ENCODE results near the gene C16orf92. TPM values are rescaled to one million over a fixed set of nuclear protein-coding genes. Genes with fewer than 3 reads are reported as not detected.

Gene C16orf92
- total and polyA plus RNA-seq, 2 of the 13 experiments (the other 11 are each of a cell fraction or from before 2014, with no cell fraction given) = not detected

DNA sequence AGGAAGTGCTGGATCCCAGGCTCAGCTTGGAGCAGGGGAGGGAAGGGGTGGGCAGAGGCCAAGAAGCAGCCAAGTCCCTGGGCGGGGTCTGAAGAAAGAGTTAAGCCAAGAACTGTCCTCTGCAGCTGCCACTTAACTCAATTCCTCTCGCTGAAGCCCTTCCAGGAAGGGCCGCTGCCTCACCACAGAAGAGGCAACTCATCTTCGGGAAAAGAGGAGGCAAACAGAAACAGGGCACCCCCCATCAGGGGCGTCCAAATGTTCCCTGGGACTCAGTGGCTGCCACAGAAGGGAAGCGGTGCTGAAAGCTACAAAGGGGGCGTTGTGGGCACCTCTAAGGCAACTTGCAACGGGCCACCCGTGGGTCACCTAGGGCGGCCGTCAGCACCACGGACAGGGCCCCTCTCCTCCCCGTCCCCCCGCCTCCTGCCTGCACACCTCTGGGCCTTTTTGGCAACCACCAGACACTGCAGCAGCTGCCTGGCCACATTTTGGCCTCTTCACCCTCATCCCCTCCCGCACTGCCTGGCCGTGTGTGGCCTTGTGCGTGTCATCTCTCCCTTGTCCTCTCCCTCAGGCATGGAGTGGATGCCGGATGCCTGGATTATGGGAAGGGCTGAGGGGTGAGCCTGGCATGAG is 5.6 kb downstream of the C16orf92 start (continued):
- TF ChIP-seq, protein P1, sequence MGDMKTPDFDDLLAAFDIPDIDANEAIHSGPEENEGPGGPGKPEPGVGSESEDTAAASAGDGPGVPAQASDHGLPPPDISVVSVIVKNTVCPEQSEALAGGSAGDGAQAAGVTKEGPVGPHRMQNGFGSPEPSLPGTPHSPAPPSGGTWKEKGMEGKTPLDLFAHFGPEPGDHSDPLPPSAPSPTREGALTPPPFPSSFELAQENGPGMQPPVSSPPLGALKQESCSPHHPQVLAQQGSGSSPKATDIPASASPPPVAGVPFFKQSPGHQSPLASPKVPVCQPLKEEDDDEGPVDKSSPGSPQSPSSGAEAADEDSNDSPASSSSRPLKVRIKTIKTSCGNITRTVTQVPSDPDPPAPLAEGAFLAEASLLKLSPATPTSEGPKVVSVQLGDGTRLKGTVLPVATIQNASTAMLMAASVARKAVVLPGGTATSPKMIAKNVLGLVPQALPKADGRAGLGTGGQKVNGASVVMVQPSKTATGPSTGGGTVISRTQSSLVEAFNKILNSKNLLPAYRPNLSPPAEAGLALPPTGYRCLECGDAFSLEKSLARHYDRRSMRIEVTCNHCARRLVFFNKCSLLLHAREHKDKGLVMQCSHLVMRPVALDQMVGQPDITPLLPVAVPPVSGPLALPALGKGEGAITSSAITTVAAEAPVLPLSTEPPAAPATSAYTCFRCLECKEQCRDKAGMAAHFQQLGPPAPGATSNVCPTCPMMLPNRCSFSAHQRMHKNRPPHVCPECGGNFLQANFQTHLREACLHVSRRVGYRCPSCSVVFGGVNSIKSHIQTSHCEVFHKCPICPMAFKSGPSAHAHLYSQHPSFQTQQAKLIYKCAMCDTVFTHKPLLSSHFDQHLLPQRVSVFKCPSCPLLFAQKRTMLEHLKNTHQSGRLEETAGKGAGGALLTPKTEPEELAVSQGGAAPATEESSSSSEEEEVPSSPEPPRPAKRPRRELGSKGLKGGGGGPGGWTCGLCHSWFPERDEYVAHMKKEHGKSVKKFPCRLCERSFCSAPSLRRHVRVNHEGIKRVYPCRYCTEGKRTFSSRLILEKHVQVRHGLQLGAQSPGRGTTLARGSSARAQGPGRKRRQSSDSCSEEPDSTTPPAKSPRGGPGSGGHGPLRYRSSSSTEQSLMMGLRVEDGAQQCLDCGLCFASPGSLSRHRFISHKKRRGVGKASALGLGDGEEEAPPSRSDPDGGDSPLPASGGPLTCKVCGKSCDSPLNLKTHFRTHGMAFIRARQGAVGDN (CRISPR knock-in tag; IDR thresholded peaks at IDR 0.05) = peak; percentile 31; the same call in 1 of the 2 replicates
- TF ChIP-seq, protein P2, sequence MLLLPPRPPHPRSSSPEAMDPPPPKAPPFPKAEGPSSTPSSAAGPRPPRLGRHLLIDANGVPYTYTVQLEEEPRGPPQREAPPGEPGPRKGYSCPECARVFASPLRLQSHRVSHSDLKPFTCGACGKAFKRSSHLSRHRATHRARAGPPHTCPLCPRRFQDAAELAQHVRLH (CRISPR knock-in tag; IDR thresholded peaks at IDR 0.05; ENCODE audit: borderline replicate concordance, low read depth) = peak; percentile 43; the same call in 1 of the 2 replicates
- TF ChIP-seq ZNF12 (CRISPR knock-in tag; IDR thresholded peaks at IDR 0.05) = no peak
- TF ChIP-seq ATF7 (IDR thresholded peaks at IDR 0.05) = no peak
- TF ChIP-seq ATF7 (CRISPR knock-in tag; IDR thresholded peaks at IDR 0.05) = no peak
- no peak for TF ChIP-seq ZSCAN25 (CRISPR knock-in tag; IDR thresholded peaks at IDR 0.05)
- peak; percentile 67 for TF ChIP-seq SALL1 (CRISPR knock-in tag; IDR thresholded peaks at IDR 0.05)
- no peak for TF ChIP-seq ZNF274 (CRISPR knock-in tag; IDR thresholded peaks at IDR 0.05)
- TF ChIP-seq, protein P3, sequence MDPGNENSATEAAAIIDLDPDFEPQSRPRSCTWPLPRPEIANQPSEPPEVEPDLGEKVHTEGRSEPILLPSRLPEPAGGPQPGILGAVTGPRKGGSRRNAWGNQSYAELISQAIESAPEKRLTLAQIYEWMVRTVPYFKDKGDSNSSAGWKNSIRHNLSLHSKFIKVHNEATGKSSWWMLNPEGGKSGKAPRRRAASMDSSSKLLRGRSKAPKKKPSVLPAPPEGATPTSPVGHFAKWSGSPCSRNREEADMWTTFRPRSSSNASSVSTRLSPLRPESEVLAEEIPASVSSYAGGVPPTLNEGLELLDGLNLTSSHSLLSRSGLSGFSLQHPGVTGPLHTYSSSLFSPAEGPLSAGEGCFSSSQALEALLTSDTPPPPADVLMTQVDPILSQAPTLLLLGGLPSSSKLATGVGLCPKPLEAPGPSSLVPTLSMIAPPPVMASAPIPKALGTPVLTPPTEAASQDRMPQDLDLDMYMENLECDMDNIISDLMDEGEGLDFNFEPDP (CRISPR knock-in tag; conservative IDR thresholded peaks at IDR 0.05) = 0 out of 2 replicates have a peak, but pooled peaks have one; percentile 94
- TF ChIP-seq MEIS2 (CRISPR knock-in tag; IDR thresholded peaks at IDR 0.05) = 0 out of 2 replicates have a peak, but pooled peaks have one; percentile 45
- TF ChIP-seq, protein P4, sequence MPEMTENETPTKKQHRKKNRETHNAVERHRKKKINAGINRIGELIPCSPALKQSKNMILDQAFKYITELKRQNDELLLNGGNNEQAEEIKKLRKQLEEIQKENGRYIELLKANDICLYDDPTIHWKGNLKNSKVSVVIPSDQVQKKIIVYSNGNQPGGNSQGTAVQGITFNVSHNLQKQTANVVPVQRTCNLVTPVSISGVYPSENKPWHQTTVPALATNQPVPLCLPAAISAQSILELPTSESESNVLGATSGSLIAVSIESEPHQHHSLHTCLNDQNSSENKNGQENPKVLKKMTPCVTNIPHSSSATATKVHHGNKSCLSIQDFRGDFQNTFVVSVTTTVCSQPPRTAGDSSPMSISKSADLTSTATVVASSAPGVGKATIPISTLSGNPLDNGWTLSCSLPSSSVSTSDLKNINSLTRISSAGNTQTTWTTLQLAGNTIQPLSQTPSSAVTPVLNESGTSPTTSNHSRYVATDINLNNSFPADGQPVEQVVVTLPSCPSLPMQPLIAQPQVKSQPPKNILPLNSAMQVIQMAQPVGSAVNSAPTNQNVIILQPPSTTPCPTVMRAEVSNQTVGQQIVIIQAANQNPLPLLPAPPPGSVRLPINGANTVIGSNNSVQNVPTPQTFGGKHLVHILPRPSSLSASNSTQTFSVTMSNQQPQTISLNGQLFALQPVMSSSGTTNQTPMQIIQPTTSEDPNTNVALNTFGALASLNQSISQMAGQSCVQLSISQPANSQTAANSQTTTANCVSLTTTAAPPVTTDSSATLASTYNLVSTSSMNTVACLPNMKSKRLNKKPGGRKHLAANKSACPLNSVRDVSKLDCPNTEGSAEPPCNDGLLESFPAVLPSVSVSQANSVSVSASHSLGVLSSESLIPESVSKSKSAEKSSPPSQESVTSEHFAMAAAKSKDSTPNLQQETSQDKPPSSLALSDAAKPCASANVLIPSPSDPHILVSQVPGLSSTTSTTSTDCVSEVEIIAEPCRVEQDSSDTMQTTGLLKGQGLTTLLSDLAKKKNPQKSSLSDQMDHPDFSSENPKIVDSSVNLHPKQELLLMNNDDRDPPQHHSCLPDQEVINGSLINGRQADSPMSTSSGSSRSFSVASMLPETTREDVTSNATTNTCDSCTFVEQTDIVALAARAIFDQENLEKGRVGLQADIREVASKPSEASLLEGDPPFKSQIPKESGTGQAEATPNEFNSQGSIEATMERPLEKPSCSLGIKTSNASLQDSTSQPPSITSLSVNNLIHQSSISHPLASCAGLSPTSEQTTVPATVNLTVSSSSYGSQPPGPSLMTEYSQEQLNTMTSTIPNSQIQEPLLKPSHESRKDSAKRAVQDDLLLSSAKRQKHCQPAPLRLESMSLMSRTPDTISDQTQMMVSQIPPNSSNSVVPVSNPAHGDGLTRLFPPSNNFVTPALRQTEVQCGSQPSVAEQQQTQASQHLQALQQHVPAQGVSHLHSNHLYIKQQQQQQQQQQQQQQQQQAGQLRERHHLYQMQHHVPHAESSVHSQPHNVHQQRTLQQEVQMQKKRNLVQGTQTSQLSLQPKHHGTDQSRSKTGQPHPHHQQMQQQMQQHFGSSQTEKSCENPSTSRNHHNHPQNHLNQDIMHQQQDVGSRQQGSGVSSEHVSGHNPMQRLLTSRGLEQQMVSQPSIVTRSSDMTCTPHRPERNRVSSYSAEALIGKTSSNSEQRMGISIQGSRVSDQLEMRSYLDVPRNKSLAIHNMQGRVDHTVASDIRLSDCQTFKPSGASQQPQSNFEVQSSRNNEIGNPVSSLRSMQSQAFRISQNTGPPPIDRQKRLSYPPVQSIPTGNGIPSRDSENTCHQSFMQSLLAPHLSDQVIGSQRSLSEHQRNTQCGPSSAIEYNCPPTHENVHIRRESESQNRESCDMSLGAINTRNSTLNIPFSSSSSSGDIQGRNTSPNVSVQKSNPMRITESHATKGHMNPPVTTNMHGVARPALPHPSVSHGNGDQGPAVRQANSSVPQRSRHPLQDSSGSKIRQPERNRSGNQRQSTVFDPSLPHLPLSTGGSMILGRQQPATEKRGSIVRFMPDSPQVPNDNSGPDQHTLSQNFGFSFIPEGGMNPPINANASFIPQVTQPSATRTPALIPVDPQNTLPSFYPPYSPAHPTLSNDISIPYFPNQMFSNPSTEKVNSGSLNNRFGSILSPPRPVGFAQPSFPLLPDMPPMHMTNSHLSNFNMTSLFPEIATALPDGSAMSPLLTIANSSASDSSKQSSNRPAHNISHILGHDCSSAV (CRISPR knock-in tag; IDR thresholded peaks at IDR 0.05; ENCODE audit: borderline replicate concordance) = no peak
- 0 out of 2 replicates have a peak, but pooled peaks have one; percentile 49 for TF ChIP-seq ZNF451 (CRISPR knock-in tag; IDR thresholded peaks at IDR 0.05)
